BE2C (cell line): ENCODE results near the gene SEC24A.
"Not testable (repeated sequence)": the region's sequence is repeated elsewhere in the genome, so short reads cannot be mapped to it uniquely, and the experiment has no call there.

Source experiments
- DNase-seq: peaks from one replicate; pipeline ENCODE4 v3.0.0-alpha.2; 2020
- H3K27me3 ChIP-seq: fragments of 250-450 bp; sonication (Bioruptor Pico); 2 replicates; pipeline ENCODE4 v1.5.1; 2020; ENCODE audit warnings: mild to moderate bottlenecking
- H3K36me3 ChIP-seq: fragments of 250-450 bp; sonication (Bioruptor Pico); 2 replicates; pipeline ENCODE4 v1.5.1; 2020; ENCODE audit warnings: mild to moderate bottlenecking
- H3K4me1 ChIP-seq: fragments of 250-450 bp; sonication (Bioruptor Pico); 2 replicates; pipeline ENCODE4 v1.5.1; 2020
- H3K4me3 ChIP-seq: 2 replicates; pipeline ENCODE4 v1.5.1; 2011; ENCODE audit warnings: low read depth, low read length
- H3K9me3 ChIP-seq: fragments of 250-450 bp; sonication (Bioruptor Pico); 2 replicates; pipeline ENCODE4 v1.5.1; 2020
- CTCF ChIP-seq: IDR thresholded peaks from 2 replicates; pipeline ENCODE4 v1.5.1; 2012; ENCODE audit warnings: mild to moderate bottlenecking, low read depth, low read length

The SEC24A gene

GRCh38 chr5:134742134-134742533, 93.5 kb downstream of the SEC24A start:
- H3K36me3 ChIP-seq = peaks cover 19% of the 10 kb centered on the region
- H3K4me3 ChIP-seq = no peak overlapping the region
- DNase-seq = no peak
- no peaks in the 10 kb centered on the region for H3K9me3 ChIP-seq
- TF ChIP-seq CTCF = no peak
- no peaks in the 10 kb centered on the region for H3K4me1 ChIP-seq
- H3K27me3 ChIP-seq = no peaks in the 10 kb centered on the region

GRCh38 chr5:134749415-134749814, 100.8 kb downstream of the SEC24A start:
- Histone ChIP-seq H3K9me3 (no peaks in the 10 kb centered on the region), H3K36me3 (peaks cover 10% of the 10 kb centered on the region; the same call in 1 of the 2 replicates), H3K27me3 (no peaks in the 10 kb centered on the region), H3K4me1 (no peaks in the 10 kb centered on the region), H3K4me3 (no peak overlapping the region)
- TF ChIP-seq CTCF = no peak
- DNase-seq = no peak

GRCh38 chr5:134758176-134758503, 109.6 kb downstream of the SEC24A start:
- no peak for TF ChIP-seq CTCF
- Histone ChIP-seq H3K36me3 (no peaks in the 10 kb centered on the region), H3K4me3 (peak overlapping the region; percentile 100)

GRCh38 chr5:134758504-134759341, 110.1 kb downstream of the SEC24A start, which contains the start of gene DDX46:
TSS of gene DDX46 (plus strand) at chr5:134758779. CDS start at chr5:134758939, 160 bp downstream.
- Histone ChIP-seq H3K27me3 (no peaks in the 10 kb centered on the region), H3K9me3 (no peaks in the 10 kb centered on the region), H3K4me1 (peaks cover 4% of the 10 kb centered on the region), H3K4me3 (peak within 1 kb of the TSS; percentile 100), H3K36me3 (peaks cover under 1% of the 10 kb centered on the region)
- DNase-seq = peak; percentile 97
- TF ChIP-seq CTCF = peak; percentile 68

More at GRCh38 chr5:134758176-134758503, 109.6 kb downstream of the SEC24A start:
- H3K27me3 ChIP-seq = no peaks in the 10 kb centered on the region
- peaks cover 4% of the 10 kb centered on the region for H3K4me1 ChIP-seq
- DNase-seq = no peak
- no peaks in the 10 kb centered on the region for H3K9me3 ChIP-seq

GRCh38 chr5:134767528-134768291, 119.1 kb downstream of the SEC24A start:
- H3K36me3 ChIP-seq = peaks cover 79% of the 10 kb centered on the region
- H3K9me3 ChIP-seq, DNase-seq, H3K4me1 ChIP-seq, H3K27me3 ChIP-seq, H3K4me3 ChIP-seq: not testable (repeated sequence)

GRCh38 chr5:134769206-134769605, 120.6 kb downstream of the SEC24A start:
- Histone ChIP-seq H3K4me3 (no peak overlapping the region), H3K27me3 (no peaks in the 10 kb centered on the region), H3K36me3 (peaks cover 89% of the 10 kb centered on the region), H3K4me1 (no peaks in the 10 kb centered on the region), H3K9me3 (no peaks in the 10 kb centered on the region)
- no peak for DNase-seq
- TF ChIP-seq CTCF = no peak
